Neuron (in vitro differentiated cells): ENCODE measurements around the gene SUCO.
"Not testable (repeated sequence)": the region's sequence is repeated elsewhere in the genome, so short reads cannot be mapped to it uniquely, and the experiment has no call there.

Experiments used
- H2AFZ ChIP-seq: one replicate; pipeline ENCODE4 v1.6.1; 2013; ENCODE audit warnings: low read depth, mild to moderate bottlenecking, inconsistent platforms, low read length, moderate library complexity
- H3K27me3 ChIP-seq: one replicate; pipeline ENCODE4 v1.6.1; 2013; ENCODE audit warnings: low read length; ENCODE audit not compliant: insufficient read depth
- H3K36me3 ChIP-seq: one replicate; pipeline ENCODE4 v1.6.1; 2013; ENCODE audit warnings: low read length; ENCODE audit not compliant: insufficient read depth
- H3K4me1 ChIP-seq: one replicate; pipeline ENCODE4 v1.6.1; 2013; ENCODE audit warnings: low read length; ENCODE audit not compliant: insufficient read depth
- H3K4me3 ChIP-seq: 2 replicates; pipeline ENCODE4 v1.5.1; 2013; ENCODE audit warnings: mild to moderate bottlenecking, low read length, moderate library complexity
- H3K9me3 ChIP-seq: one replicate; pipeline ENCODE4 v1.6.1; 2013; ENCODE audit warnings: low read length

SUCO gene

DNA sequence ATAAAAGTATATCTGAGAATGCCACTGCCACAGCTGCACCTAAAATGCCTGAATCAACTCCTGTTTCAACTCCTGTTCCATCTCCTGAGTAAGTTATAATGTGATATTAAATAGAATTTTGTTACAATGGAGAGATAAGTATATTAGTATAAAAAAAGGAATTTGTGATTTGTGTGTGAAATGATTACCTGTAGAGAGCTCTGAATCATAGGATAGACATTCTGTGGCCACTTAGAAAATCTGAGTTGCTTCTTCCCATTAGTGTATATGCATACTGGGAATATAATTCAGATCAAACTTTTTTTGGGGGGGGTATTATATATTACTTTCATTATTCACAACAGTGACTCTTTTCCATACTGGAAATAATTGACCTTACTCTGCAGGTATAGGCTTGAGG is 52.9 kb downstream of the SUCO start:
- H3K27me3 ChIP-seq = no peaks in the 10 kb centered on the region
- no peak overlapping the region for H2AFZ ChIP-seq
- no peaks in the 10 kb centered on the region for H3K4me1 ChIP-seq
- peaks cover 2% of the 10 kb centered on the region for H3K9me3 ChIP-seq
- H3K4me3 ChIP-seq = no peak overlapping the region
- peaks cover 47% of the 10 kb centered on the region for H3K36me3 ChIP-seq

GRCh38 chr1:172588296-172589291 is 55.6 kb downstream of the SUCO start:
- H3K4me3 ChIP-seq = no peak overlapping the region
- peaks cover 48% of the 10 kb centered on the region for H3K36me3 ChIP-seq
- no peaks in the 10 kb centered on the region for H3K4me1 ChIP-seq
- peaks cover 2% of the 10 kb centered on the region for H3K9me3 ChIP-seq
- H3K27me3 ChIP-seq = no peaks in the 10 kb centered on the region
- H2AFZ ChIP-seq = no peak overlapping the region

DNA sequence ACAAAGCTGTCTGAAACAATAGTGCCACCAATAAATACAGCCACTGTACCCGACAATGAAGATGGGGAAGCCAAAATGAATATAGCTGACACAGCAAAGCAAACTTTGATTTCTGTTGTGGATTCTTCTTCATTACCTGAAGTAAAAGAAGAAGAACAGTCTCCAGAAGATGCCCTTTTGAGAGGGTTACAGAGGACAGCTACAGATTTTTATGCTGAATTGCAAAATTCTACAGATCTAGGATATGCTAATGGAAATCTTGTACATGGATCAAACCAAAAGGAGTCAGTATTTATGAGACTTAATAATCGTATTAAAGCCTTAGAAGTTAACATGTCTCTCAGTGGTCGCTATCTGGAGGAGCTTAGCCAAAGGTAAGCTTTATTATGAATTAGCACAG is 56.6 kb downstream of the SUCO start:
- no peaks in the 10 kb centered on the region for H3K4me1 ChIP-seq
- no peak overlapping the region for H3K4me3 ChIP-seq
- H2AFZ ChIP-seq = no peak overlapping the region
- H3K27me3 ChIP-seq = no peaks in the 10 kb centered on the region
- H3K9me3 ChIP-seq = peaks cover 2% of the 10 kb centered on the region
- H3K36me3 ChIP-seq = peaks cover 48% of the 10 kb centered on the region

- H3K4me3 ChIP-seq, H2AFZ ChIP-seq, H3K27me3 ChIP-seq, H3K4me1 ChIP-seq, H3K9me3 ChIP-seq: not testable (repeated sequence)
- H3K36me3 ChIP-seq = peaks cover 41% of the 10 kb centered on the region
Measured at GRCh38 chr1:172591429-172591828, 58.5 kb downstream of the SUCO start.

- H3K36me3 ChIP-seq = peaks cover 38% of the 10 kb centered on the region
- not testable (repeated sequence) for H3K4me1 ChIP-seq, H2AFZ ChIP-seq, H3K4me3 ChIP-seq, H3K27me3 ChIP-seq
- H3K9me3 ChIP-seq = peaks cover 10% of the 10 kb centered on the region
Measured at GRCh38 chr1:172595066-172595465, 62.1 kb downstream of the SUCO start.

DNA sequence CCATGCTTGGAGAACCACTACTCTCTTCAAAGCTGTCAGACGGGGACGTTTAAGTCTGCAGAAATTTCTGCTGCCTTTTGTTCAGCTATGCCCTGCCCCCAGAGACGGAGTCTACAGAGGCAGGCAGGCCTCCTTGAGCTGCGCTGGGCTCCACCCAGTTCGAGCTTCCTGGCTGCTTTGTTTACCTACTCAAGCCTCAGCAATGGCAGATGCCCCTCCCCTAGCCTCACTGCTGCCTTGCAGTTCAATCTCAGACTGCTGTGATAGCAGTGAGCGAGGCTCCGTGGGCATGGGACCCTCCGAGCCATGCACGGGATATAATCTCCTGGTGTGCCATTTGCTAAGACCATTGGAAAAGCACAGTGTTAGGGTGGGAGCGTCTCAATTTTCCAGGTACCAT is 63.8 kb downstream of the SUCO start:
- H3K36me3 ChIP-seq = peaks cover 41% of the 10 kb centered on the region
- not testable (repeated sequence) for H3K27me3 ChIP-seq

DNA sequence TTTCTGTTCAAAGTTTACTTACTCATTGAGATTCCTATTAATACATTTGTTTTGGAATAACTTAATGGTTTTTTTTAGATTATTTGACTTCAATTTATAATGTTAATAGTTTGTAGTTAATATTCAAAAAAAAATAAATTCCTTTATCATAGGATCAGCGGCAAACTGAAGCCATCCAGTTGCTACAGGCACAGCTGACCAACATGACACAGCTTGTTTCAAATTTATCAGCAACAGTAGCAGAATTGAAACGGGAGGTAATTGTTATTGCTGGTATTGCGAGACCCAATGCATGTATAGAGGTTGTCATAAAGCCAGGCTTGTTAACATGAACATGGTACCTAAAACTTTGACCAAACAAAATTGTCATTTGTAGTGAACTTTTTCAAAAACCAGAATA is 67.0 kb downstream of the SUCO start:
- Histone ChIP-seq H3K9me3 (peaks cover 10% of the 10 kb centered on the region), H3K36me3 (peaks cover 61% of the 10 kb centered on the region), H3K4me1 (no peaks in the 10 kb centered on the region), H2AFZ (no peak overlapping the region), H3K4me3 (no peak overlapping the region), H3K27me3 (no peaks in the 10 kb centered on the region)

More for the DNA sequence above, 63.8 kb downstream of the SUCO start:
- H2AFZ ChIP-seq, H3K4me3 ChIP-seq, H3K4me1 ChIP-seq: not testable (repeated sequence)
- H3K9me3 ChIP-seq = peaks cover 10% of the 10 kb centered on the region

GRCh38 chr1:172600615-172601014 is 67.7 kb downstream of the SUCO start:
- no peak overlapping the region for H3K4me3 ChIP-seq
- H3K27me3 ChIP-seq = no peaks in the 10 kb centered on the region
- H3K36me3 ChIP-seq = peaks cover 65% of the 10 kb centered on the region
- H3K4me1 ChIP-seq = no peaks in the 10 kb centered on the region
- peaks cover 10% of the 10 kb centered on the region for H3K9me3 ChIP-seq
- H2AFZ ChIP-seq = no peak overlapping the region

DNA sequence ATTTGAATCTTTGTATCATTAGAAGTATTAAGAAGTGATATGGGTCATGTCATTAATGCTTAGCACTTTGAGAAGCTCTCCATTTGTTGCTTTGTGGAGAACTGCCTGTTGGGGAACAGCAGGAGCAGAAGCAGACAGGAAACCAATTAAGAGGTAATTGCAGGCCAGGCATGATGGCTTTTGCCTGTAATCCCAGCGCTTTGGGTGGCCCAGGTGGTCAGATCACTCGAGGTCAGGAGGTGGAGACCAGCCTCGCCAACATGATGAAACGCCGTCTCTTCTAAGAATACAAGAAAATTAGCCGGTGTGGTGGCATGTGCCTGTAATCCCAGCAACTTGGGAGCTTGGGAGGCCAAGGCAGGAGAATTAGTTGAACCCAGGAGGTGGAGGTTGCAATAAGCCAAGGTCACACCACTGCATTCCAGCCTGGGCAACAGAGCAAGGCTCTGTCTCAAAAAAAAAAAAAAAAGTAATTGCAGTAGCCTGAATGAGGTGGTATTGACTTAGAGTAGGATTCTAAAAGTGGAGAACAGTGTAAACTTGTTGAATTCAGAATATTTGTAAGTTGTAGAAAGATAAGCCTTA is 68.2 kb downstream of the SUCO start:
- Histone ChIP-seq H3K4me1 (no peaks in the 10 kb centered on the region), H3K9me3 (peaks cover 10% of the 10 kb centered on the region), H3K4me3 (no peak overlapping the region), H3K27me3 (no peaks in the 10 kb centered on the region), H2AFZ (no peak overlapping the region), H3K36me3 (peaks cover 64% of the 10 kb centered on the region)

- Histone ChIP-seq H3K9me3 (peaks cover 1% of the 10 kb centered on the region), H3K4me3 (no peak overlapping the region), H3K4me1 (no peaks in the 10 kb centered on the region), H3K36me3 (peaks cover 55% of the 10 kb centered on the region), H3K27me3 (no peaks in the 10 kb centered on the region), H2AFZ (no peak overlapping the region)
Measured at GRCh38 chr1:172602706-172603105, 69.8 kb downstream of the SUCO start.

- Histone ChIP-seq H3K36me3 (peaks cover 47% of the 10 kb centered on the region), H3K4me3 (no peak overlapping the region), H3K9me3 (peaks cover 1% of the 10 kb centered on the region), H3K27me3 (no peaks in the 10 kb centered on the region), H3K4me1 (no peaks in the 10 kb centered on the region), H2AFZ (no peak overlapping the region)
Measured at GRCh38 chr1:172603816-172604215, 70.9 kb downstream of the SUCO start.

DNA sequence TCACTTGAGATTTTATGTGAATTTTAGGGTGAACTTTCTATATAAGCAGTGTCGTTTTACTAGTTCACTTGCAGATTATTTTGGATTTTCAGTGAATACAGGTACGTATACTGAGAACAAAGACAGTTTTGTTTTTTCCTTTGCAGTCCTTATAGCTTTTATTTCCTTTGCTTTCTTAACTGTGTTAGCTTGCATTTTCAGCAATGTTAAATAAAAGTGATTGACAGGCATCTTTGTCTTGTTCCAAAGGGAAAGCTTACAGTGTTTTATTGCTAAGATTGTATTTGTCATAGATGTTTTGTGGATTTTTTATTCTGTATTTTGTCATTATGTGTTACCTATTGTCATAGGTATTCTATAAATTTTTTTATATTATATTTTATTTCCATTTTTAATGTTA is 72.7 kb downstream of the SUCO start:
- no peak overlapping the region for H3K4me3 ChIP-seq
- no peaks in the 10 kb centered on the region for H3K4me1 ChIP-seq
- no peaks in the 10 kb centered on the region for H3K9me3 ChIP-seq
- no peak overlapping the region for H2AFZ ChIP-seq
- H3K27me3 ChIP-seq = no peaks in the 10 kb centered on the region
- peaks cover 55% of the 10 kb centered on the region for H3K36me3 ChIP-seq

GRCh38 chr1:172607145-172607544 is 74.2 kb downstream of the SUCO start:
- no peaks in the 10 kb centered on the region for H3K4me1 ChIP-seq
- no peak overlapping the region for H3K4me3 ChIP-seq
- no peak overlapping the region for H2AFZ ChIP-seq
- H3K36me3 ChIP-seq = peaks cover 51% of the 10 kb centered on the region
- no peaks in the 10 kb centered on the region for H3K27me3 ChIP-seq
- no peaks in the 10 kb centered on the region for H3K9me3 ChIP-seq
